CD4-positive, alpha-beta T cell (primary cell): ENCODE measurements around the gene FLYWCH1. TPM values are rescaled to one million over a fixed set of nuclear protein-coding genes. Genes with fewer than 3 reads are reported as not detected.

Experiments
- ATAC-seq: fragments of 200-7000 bp; cut with Tn5 transposase; one replicate; pipeline ENCODE4 v1.10.0; 2022; ENCODE audit warnings: mild to moderate bottlenecking; ENCODE audit not compliant: poor library complexity
- CTCF ChIA-PET: fragments of 350-600 bp; sonication (Branson Sonifier 250); formaldehyde crosslinking; loops from one replicate; lab custom pipeline; 2021; ENCODE audit warnings: antibody characterized with exemption, inconsistent platforms; lab: Charles Lee
- POLR2A ChIA-PET: fragments of 350-600 bp; sonication (Branson Sonifier 250); formaldehyde crosslinking; loops from one replicate; lab custom pipeline; 2021; ENCODE audit warnings: antibody characterized with exemption, inconsistent platforms; lab: Charles Lee
- DNase-seq, 14 experiments: peaks; one replicate each; pipeline ENCODE4 v3.0.0-alpha.2; 2013 to 2020; ENCODE audit warnings: mixed read lengths in 2 of 14
- H3K27ac ChIP-seq, 2 donors: one replicate each; pipeline versions ENCODE4 v1.5.1 to v1.7.0; 2013; ENCODE audit warnings: low read length in 2 of 2, low read depth in 1 of 2, mild to moderate bottlenecking in 1 of 2
- H3K27me3 ChIP-seq, 2 experiments: 1 replicate in 1 of 2; 2 replicates in 1 of 2; pipeline versions ENCODE4 v1.6.1 to v1.7.0; 2013; ENCODE audit warnings: low read length in 2 of 2, control low read depth in 1 of 2, mild to moderate bottlenecking in 1 of 2, moderate library complexity in 1 of 2; ENCODE audit not compliant: insufficient read depth in 2 of 2, control insufficient read depth in 1 of 2
- H3K36me3 ChIP-seq: one replicate; pipeline ENCODE4 v1.6.1; 2013; ENCODE audit warnings: low read length, control low read depth; ENCODE audit not compliant: insufficient read depth
- H3K4me1 ChIP-seq: one replicate; pipeline ENCODE4 v1.6.1; 2013; ENCODE audit warnings: low read length, control low read depth; ENCODE audit not compliant: insufficient read depth
- H3K4me3 ChIP-seq: one replicate; pipeline ENCODE4 v1.5.1; 2013; ENCODE audit warnings: mild to moderate bottlenecking, low read length, moderate library complexity
- H3K9me3 ChIP-seq, 2 experiments: 1 replicate in 1 of 2; 2 replicates in 1 of 2; pipeline versions ENCODE4 v1.6.1 to v1.7.0; 2013; ENCODE audit warnings: low read length in 2 of 2, mild to moderate bottlenecking in 2 of 2, control low read depth in 1 of 2, moderate library complexity in 1 of 2; ENCODE audit not compliant: control insufficient read depth in 1 of 2, insufficient read depth in 1 of 2
- H3K27ac Mint-ChIP-seq: one replicate; pipeline ENCODE4 v1.8.0; 2020; ENCODE audit warnings: mixed read lengths
- H3K27me3 Mint-ChIP-seq: one replicate; pipeline ENCODE4 v1.8.0; 2021; ENCODE audit warnings: mixed read lengths
- H3K36me3 Mint-ChIP-seq: one replicate; pipeline ENCODE4 v1.8.0; 2021; ENCODE audit warnings: low read depth, mixed read lengths
- H3K4me1 Mint-ChIP-seq: one replicate; pipeline ENCODE4 v1.8.0; 2021; ENCODE audit warnings: low read depth, mixed read lengths
- H3K4me3 Mint-ChIP-seq: one replicate; pipeline ENCODE4 v1.8.0; 2020; ENCODE audit warnings: mild to moderate bottlenecking, mixed read lengths
- H3K9me3 Mint-ChIP-seq: one replicate; pipeline ENCODE4 v1.8.0; 2020; ENCODE audit warnings: mixed read lengths
- intact Hi-C, 2 experiments: fragments of 100-400 bp; cut with DNase I in 1 of 2; cut with micrococcal nuclease in 1 of 2; formaldehyde crosslinking; loops; one replicate each; pipeline versions ENCODE4 v1.15.1 to v1.9.0; 2023 to 2025; cut with DNase I, micrococcal nuclease
- total RNA-seq, 174 experiments: library from RNA in 2 of 174; stranded (reverse) in 2 of 174; gene quantifications; one replicate each; pipeline ENCODE4 v1.2.3 and lab custom pipeline; 2021 to 2026
- TF ChIP-seq, protein P1 (sequence below): fragments of 200-600 bp; IDR thresholded peaks from one replicate; pipeline ENCODE4 v1.8.0; 2022; ENCODE audit warnings: antibody characterized with exemption, mild to moderate bottlenecking

Gene FLYWCH1
- total RNA-seq, 2 experiments from 2014 or later = 84.8 to 97.0 TPM

DNA sequence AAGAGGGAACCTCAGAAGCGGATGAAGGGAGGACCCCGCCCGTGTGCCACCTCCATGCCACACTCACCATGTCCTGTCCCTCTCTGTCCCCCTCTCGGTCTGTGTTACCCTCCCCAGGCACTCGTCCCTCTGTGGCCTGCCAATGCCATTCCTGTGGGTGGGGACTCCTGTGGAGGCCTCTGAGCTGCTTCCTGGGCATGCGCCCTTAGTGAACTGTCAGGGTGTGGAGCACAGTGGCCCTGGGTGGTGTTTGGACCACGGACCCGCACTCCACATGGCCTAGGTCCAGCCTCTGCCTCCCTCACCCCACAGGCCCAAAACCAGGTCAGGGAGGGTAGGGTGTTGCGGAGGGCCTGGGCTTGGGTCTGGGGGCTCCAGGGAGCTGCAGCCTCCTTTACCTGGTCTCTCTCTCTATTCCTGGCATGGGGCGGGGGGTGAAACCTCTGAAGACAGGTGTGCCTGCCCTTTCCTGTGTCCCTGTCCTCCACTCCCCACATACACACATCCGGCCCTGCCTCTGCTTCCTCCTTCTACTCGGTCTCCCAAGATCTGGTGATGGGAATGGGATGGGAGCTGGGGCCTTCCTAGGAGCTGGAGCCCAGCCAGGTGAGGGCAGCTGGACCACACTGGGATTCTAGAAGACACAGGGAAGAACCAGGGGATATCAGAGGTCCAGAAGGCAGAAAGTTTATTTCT lies 80.0 kb downstream of the FLYWCH1 start:
- no peak overlapping the region for H3K4me3 Mint-ChIP-seq
- H3K4me1 ChIP-seq = no peaks in the 10 kb centered on the region
- no peaks in the 10 kb centered on the region for H3K27me3 ChIP-seq
- intact Hi-C loops = no loop called here
- H3K4me1 Mint-ChIP-seq = no peaks in the 10 kb centered on the region
- no peaks in the 10 kb centered on the region for H3K9me3 Mint-ChIP-seq
- no peak overlapping the region for H3K27ac ChIP-seq
- TF ChIP-seq, protein P1, sequence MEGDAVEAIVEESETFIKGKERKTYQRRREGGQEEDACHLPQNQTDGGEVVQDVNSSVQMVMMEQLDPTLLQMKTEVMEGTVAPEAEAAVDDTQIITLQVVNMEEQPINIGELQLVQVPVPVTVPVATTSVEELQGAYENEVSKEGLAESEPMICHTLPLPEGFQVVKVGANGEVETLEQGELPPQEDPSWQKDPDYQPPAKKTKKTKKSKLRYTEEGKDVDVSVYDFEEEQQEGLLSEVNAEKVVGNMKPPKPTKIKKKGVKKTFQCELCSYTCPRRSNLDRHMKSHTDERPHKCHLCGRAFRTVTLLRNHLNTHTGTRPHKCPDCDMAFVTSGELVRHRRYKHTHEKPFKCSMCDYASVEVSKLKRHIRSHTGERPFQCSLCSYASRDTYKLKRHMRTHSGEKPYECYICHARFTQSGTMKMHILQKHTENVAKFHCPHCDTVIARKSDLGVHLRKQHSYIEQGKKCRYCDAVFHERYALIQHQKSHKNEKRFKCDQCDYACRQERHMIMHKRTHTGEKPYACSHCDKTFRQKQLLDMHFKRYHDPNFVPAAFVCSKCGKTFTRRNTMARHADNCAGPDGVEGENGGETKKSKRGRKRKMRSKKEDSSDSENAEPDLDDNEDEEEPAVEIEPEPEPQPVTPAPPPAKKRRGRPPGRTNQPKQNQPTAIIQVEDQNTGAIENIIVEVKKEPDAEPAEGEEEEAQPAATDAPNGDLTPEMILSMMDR = no peak
- no peaks in the 10 kb centered on the region for H3K36me3 ChIP-seq
- ATAC-seq (no peak), DNase-seq (no peak)
- no peak overlapping the region for H3K27ac Mint-ChIP-seq
- CTCF ChIA-PET = no interaction called here
- POLR2A ChIA-PET = no interaction called here
- no peaks in the 10 kb centered on the region for H3K9me3 ChIP-seq
- no peak overlapping the region for H3K4me3 ChIP-seq
- no peaks in the 10 kb centered on the region for H3K27me3 Mint-ChIP-seq
- no peaks in the 10 kb centered on the region for H3K36me3 Mint-ChIP-seq

DNA sequence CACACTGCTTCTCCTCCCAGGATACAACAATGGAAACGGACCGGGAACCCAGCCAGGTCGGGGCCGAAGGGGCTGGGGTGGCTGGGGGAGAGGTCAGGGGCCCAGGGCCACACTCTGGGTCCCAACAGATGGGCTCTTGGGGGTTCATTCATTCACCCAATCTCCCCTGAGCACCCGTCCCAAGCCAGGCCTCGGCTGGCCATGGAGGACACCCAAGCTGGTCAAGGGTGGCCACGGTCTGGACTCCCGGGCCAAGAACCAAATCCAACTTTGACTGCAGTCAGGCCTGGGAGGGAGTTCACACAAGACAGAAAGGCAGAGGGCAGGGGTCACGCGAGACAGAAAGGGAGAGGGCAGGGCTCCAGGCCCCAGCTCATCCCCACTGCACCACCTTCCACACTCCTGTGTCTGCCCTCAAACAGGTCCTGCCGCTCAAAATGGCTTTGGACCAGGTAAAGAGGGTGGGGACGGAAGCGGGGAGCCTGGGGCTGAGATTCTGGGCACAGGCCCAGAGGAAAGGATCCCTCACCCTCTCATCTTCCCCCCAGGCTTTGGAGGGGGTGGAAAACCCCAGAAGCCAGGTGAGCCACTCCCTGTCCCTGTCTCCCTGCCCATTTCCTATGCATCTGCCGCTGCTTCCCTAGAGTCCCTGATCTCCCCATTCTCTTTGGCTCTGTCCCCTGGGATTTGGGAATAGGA lies 80.8 kb downstream of the FLYWCH1 start:
- no peak for DNase-seq
- Mint-ChIP-seq H3K4me3 (no peak overlapping the region), H3K4me1 (no peaks in the 10 kb centered on the region), H3K27ac (no peak overlapping the region), H3K27me3 (no peaks in the 10 kb centered on the region), H3K36me3 (no peaks in the 10 kb centered on the region), H3K9me3 (no peaks in the 10 kb centered on the region)
- no peaks in the 10 kb centered on the region for H3K27me3 ChIP-seq
- no peaks in the 10 kb centered on the region for H3K4me1 ChIP-seq
- no peaks in the 10 kb centered on the region for H3K9me3 ChIP-seq
- TF ChIP-seq, protein P1 = no peak
- no peak for ATAC-seq
- H3K36me3 ChIP-seq = no peaks in the 10 kb centered on the region
- CTCF ChIA-PET = no interaction called here
- no peak overlapping the region for H3K4me3 ChIP-seq
- H3K27ac ChIP-seq = no peak overlapping the region
- intact Hi-C loops = no loop called here
- POLR2A ChIA-PET = no interaction called here

DNA sequence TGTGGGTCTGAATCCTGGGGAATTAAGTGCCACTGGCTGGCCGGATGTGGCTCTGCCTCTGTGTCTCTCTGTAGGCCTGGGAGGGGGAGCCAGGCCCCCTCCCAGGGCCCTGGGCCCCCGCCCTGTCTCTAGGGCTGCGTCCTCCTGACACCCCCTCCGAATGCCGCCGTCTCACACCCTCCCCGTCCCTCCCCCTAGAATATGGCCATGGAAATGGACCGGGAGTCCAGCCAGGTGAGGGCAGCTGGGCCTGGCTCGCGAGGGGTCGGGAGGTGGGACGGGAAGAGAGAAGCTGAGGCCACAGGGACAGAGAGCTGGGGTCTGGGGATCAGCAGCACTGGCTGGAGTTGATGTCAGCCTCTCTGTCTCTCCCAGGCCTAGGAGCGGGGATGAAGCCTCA lies 84.6 kb downstream of the FLYWCH1 start:
- no peak for DNase-seq
- Histone ChIP-seq H3K4me3 (no peak overlapping the region), H3K9me3 (no peaks in the 10 kb centered on the region), H3K27ac (no peak overlapping the region), H3K36me3 (no peaks in the 10 kb centered on the region), H3K27me3 (no peaks in the 10 kb centered on the region), H3K4me1 (no peaks in the 10 kb centered on the region)
- Mint-ChIP-seq H3K36me3 (no peaks in the 10 kb centered on the region), H3K4me1 (no peaks in the 10 kb centered on the region), H3K4me3 (no peak overlapping the region), H3K27ac (no peak overlapping the region), H3K27me3 (no peaks in the 10 kb centered on the region), H3K9me3 (no peaks in the 10 kb centered on the region)
- intact Hi-C loops = no loop called here
- ATAC-seq = no peak
- TF ChIP-seq, protein P1 = no peak
- ChIA-PET POLR2A (no interaction called here), CTCF (no interaction called here)
